NCI-H774 (cell line): ENCODE measurements around the gene FNIP1.
"Not testable (repeated sequence)": the region's sequence is repeated elsewhere in the genome, so short reads cannot be mapped to it uniquely, and the experiment has no call there.

ENCODE experiments used
- DNase-seq: peaks from one replicate; lab custom pipeline; 2025; lab: John Stamatoyannopoulos, UW

FNIP1 gene

GRCh38 chr5:131749723-131750470 lies 46.9 kb downstream of the FNIP1 start:
- no peak for DNase-seq

- no peak for DNase-seq
These were observed 47.7 kb downstream of the FNIP1 start for GRCh38 chr5:131749138-131749537.

GRCh38 chr5:131747180-131748105 lies 49.4 kb downstream of the FNIP1 start:
- no peak for DNase-seq

GRCh38 chr5:131746423-131746822 lies 50.4 kb downstream of the FNIP1 start:
- DNase-seq: no peak

- no peak for DNase-seq
These were observed 51.1 kb downstream of the FNIP1 start for GRCh38 chr5:131745703-131746102.

- no peak for DNase-seq
These were observed 51.7 kb downstream of the FNIP1 start for GRCh38 chr5:131745155-131745554.

- no peak for DNase-seq
These were observed 56.3 kb downstream of the FNIP1 start for GRCh38 chr5:131740477-131740876.

- no peak for DNase-seq
These were observed 61.4 kb downstream of the FNIP1 start for GRCh38 chr5:131735393-131735792.

- DNase-seq: not testable (repeated sequence)
These were observed 61.9 kb downstream of the FNIP1 start for GRCh38 chr5:131734939-131735338.

- DNase-seq: not testable (repeated sequence)
These were observed 67.5 kb downstream of the FNIP1 start for GRCh38 chr5:131729292-131729691.

GRCh38 chr5:131724089-131724488 lies 72.7 kb downstream of the FNIP1 start:
- not testable (repeated sequence) for DNase-seq

- no peak for DNase-seq
These were observed 76.1 kb downstream of the FNIP1 start for GRCh38 chr5:131720714-131721113.

- DNase-seq: no peak
These were observed 77.3 kb downstream of the FNIP1 start for GRCh38 chr5:131719564-131719963.

GRCh38 chr5:131718487-131719014 lies 78.3 kb downstream of the FNIP1 start:
- no peak for DNase-seq

- not testable (repeated sequence) for DNase-seq
These were observed 79.7 kb downstream of the FNIP1 start for GRCh38 chr5:131717164-131717563.

- no peak for DNase-seq
These were observed 80.2 kb downstream of the FNIP1 start for GRCh38 chr5:131716650-131717049.

- no peak for DNase-seq
These were observed 86.4 kb downstream of the FNIP1 start for GRCh38 chr5:131710391-131710790.

- no peak for DNase-seq
These were observed 87.8 kb downstream of the FNIP1 start for GRCh38 chr5:131709043-131709442.

- no peak for DNase-seq
These were observed 90.5 kb downstream of the FNIP1 start for GRCh38 chr5:131706281-131706680.

GRCh38 chr5:131694926-131695325 lies 101.9 kb downstream of the FNIP1 start:
- DNase-seq: no peak

GRCh38 chr5:131693894-131694293 lies 102.9 kb downstream of the FNIP1 start:
- DNase-seq: no peak

- no peak for DNase-seq
These were observed 111.2 kb downstream of the FNIP1 start for GRCh38 chr5:131685516-131686171.
